Endothelial cell of umbilical vein (primary cell): ENCODE measurements around the gene INPP1. TPM values are rescaled to one million over a fixed set of nuclear protein-coding genes. Genes with fewer than 3 reads are reported as not detected.

Source experiments
- BruUV-seq: library from RNA; stranded (reverse); fragments of 400-500 nt; replicated peaks from 2 replicates; lab custom pipeline; 2021; lab: Mats Ljungman, UMichigan
- CTCF ChIA-PET: fragments of 300-600, 350-600 bp; sonication (Branson Sonifier 250); formaldehyde crosslinking; loops from one replicate; lab custom pipeline; 2021; ENCODE audit warnings: antibody characterized with exemption, inconsistent platforms; lab: Charles Lee
- POLR2A ChIA-PET: fragments of 300-600, 350-600 bp; sonication (Branson Sonifier 250); formaldehyde crosslinking; loops from one replicate; lab custom pipeline; 2021; ENCODE audit warnings: antibody characterized with exemption, inconsistent platforms; lab: Charles Lee
- DNase-seq: peaks from one replicate; pipeline ENCODE4 v3.0.0-alpha.2; 2011; ENCODE audit warnings: low read depth, low spot score
- FAIRE-seq: peaks from 2 replicates; lab custom pipeline; 2011; peaks lifted over from hg19 to GRCh38; lab: Jason Lieb, UNC
- H2AFZ ChIP-seq: 2 replicates; pipeline ENCODE4 v1.6.0; 2012; ENCODE audit warnings: low read depth, low read length, control low read depth, inconsistent platforms
- H3K27ac ChIP-seq: 2 replicates; pipeline ENCODE4 v1.5.1; 2011; ENCODE audit warnings: low read depth, mild to moderate bottlenecking, control low read depth, low read length, moderate library complexity; ENCODE audit not compliant: insufficient read depth
- H3K27me3 ChIP-seq, 2 experiments: 2 replicates each; pipeline versions ENCODE4 v1.6.0 to v1.6.1; 2011; ENCODE audit warnings: low read length in 2 of 2, mixed read lengths in 1 of 2; ENCODE audit not compliant: control insufficient read depth in 2 of 2, insufficient read depth in 2 of 2
- H3K36me3 ChIP-seq, 2 experiments: 2 replicates in 1 of 2; 3 replicates in 1 of 2; pipeline ENCODE4 v1.5.1; 2011; ENCODE audit warnings: low read length in 2 of 2, mild to moderate bottlenecking in 1 of 2, moderate library complexity in 1 of 2; ENCODE audit not compliant: control insufficient read depth in 2 of 2, insufficient read depth in 2 of 2; ENCODE audit errors: extremely low read depth in 1 of 2
- H3K4me1 ChIP-seq: 3 replicates; pipeline ENCODE4 v1.5.1; 2011; ENCODE audit warnings: mild to moderate bottlenecking, low read length; ENCODE audit not compliant: control insufficient read depth, insufficient read depth; ENCODE audit errors: extremely low read depth
- H3K4me2 ChIP-seq: 2 replicates; pipeline ENCODE4 v1.6.1; 2011; ENCODE audit warnings: low read length, control low read depth, mixed read lengths; ENCODE audit not compliant: insufficient read depth
- H3K4me3 ChIP-seq, 3 experiments: fragments of 200-600 bp in 1 of 3; sonication (generic), shearing (Covaris generic) in 1 of 3; replicated peaks in 1 of 3; 2 replicates each; pipeline ENCODE4 v1.5.1; 2011 to 2016; ENCODE audit warnings: control low read depth in 3 of 3, low read length in 3 of 3, mild to moderate bottlenecking in 2 of 3, inconsistent platforms in 1 of 3, low read depth in 1 of 3, moderate library complexity in 1 of 3; ENCODE audit not compliant: insufficient read depth in 1 of 3
- H3K79me2 ChIP-seq: 2 replicates; pipeline ENCODE4 v1.6.0; 2012; ENCODE audit warnings: low read length, inconsistent platforms; ENCODE audit not compliant: control insufficient read depth, insufficient read depth
- H3K9ac ChIP-seq: replicated peaks from 2 replicates; pipeline ENCODE3; 2011; ENCODE audit warnings: low read length, control low read depth; ENCODE audit not compliant: insufficient read depth; ENCODE audit errors: extremely low read depth
- H3K9me1 ChIP-seq: replicated peaks from 3 replicates; pipeline ENCODE4 v1.6.0; 2011; ENCODE audit warnings: mild to moderate bottlenecking, low read length; ENCODE audit not compliant: control insufficient read depth, insufficient read depth; ENCODE audit errors: extremely low read depth
- H3K9me3 ChIP-seq: replicated peaks from 2 replicates; pipeline ENCODE4 v1.5.1; 2012; ENCODE audit warnings: low read length, inconsistent platforms; ENCODE audit not compliant: control insufficient read depth, insufficient read depth
- H4K20me1 ChIP-seq: replicated peaks from 2 replicates; pipeline ENCODE3; 2011; ENCODE audit warnings: mild to moderate bottlenecking, low read length; ENCODE audit not compliant: control insufficient read depth, insufficient read depth; ENCODE audit errors: extremely low read depth
- EZH2 ChIP-seq: IDR thresholded peaks from 2 replicates; pipeline ENCODE4 v1.6.1; 2012; ENCODE audit warnings: borderline replicate concordance, low read depth, mild to moderate bottlenecking, moderate library complexity, low read length, inconsistent platforms; ENCODE audit not compliant: severe bottlenecking
- FOS ChIP-seq: IDR thresholded peaks from 2 replicates; pipeline ENCODE4 v1.6.1; 2011; ENCODE audit warnings: mild to moderate bottlenecking, low read length, moderate library complexity, borderline replicate concordance; ENCODE audit not compliant: insufficient read depth
- GATA2 ChIP-seq: IDR thresholded peaks from 2 replicates; pipeline ENCODE4 v1.7.0; 2011; ENCODE audit warnings: low read depth, mild to moderate bottlenecking, moderate library complexity, mixed read lengths, low read length; ENCODE audit not compliant: insufficient read length, insufficient read depth
- JUN ChIP-seq: IDR thresholded peaks from 2 replicates; pipeline ENCODE4 v1.6.1; 2011; ENCODE audit warnings: borderline replicate concordance, low read depth; ENCODE audit not compliant: insufficient read length, insufficient read depth
- MAX ChIP-seq: IDR thresholded peaks from 2 replicates; pipeline ENCODE4 v1.6.1; 2011; ENCODE audit not compliant: insufficient read depth, insufficient read length
- MYC ChIP-seq: IDR thresholded peaks from one replicate; pipeline ENCODE4 v1.6.1; 2011; ENCODE audit warnings: mild to moderate bottlenecking, low read depth, low read length
- POLR2A ChIP-seq: IDR thresholded peaks from 2 replicates; pipeline ENCODE4 v1.6.1; 2012; ENCODE audit warnings: low read depth, mild to moderate bottlenecking, control low read depth, low read length
- POLR2AphosphoS5 ChIP-seq: IDR thresholded peaks from 2 replicates; pipeline ENCODE4 v1.6.1; 2012; ENCODE audit warnings: low read depth, mild to moderate bottlenecking, control low read depth, low read length, moderate library complexity; ENCODE audit not compliant: insufficient read depth
- dilution Hi-C: fragments of 300-500 bp; cut with MboI; formaldehyde crosslinking; loops from one replicate; pipeline ENCODE4 v1.15.0; 2019; ENCODE audit warnings: low sequenced_read_pairs; ENCODE audit not compliant: extremely low pct_ligation_motif_present
- intact Hi-C: fragments of 100-400 bp; cut with micrococcal nuclease; formaldehyde crosslinking; loops from one replicate; pipeline ENCODE4 v1.10.0; 2022
- polyA plus RNA-seq, 4 experiments: library from polyadenylated mRNA; depleted of rRNA in 3 of 4; stranded (reverse) in 3 of 4; unstranded in 1 of 4; fragments of >200 nt; gene quantifications; 2 replicates each; pipeline versions ENCODE4 v1.2.1 to v1.2.3, GENCODE V29; 2011 to 2012; ENCODE audit warnings: missing spikeins in 1 of 4
- total RNA-seq: library from RNA; stranded (reverse); gene quantifications from 2 replicates; pipeline ENCODE4 v1.2.3, GENCODE V29; 2021
- TF ChIP-seq, protein P1 (sequence below), 2 donors: IDR thresholded peaks; 1 replicate in 1 of 2; 2 replicates in 1 of 2; pipeline ENCODE4 v1.5.1; 2011; ENCODE audit warnings: low read length in 2 of 2, mild to moderate bottlenecking in 2 of 2, moderate library complexity in 2 of 2, control low read depth in 1 of 2, inconsistent platforms in 1 of 2, low read depth in 1 of 2; ENCODE audit not compliant: insufficient read depth in 1 of 2; ENCODE audit errors: extremely low read depth in 1 of 2

INPP1 gene
- total and polyA plus RNA-seq, 2 donors (not counting 3 experiments of a cell fraction or from before 2014, with no cell fraction given) = 10.6 to 36.8 TPM

GRCh38 chr2:190405070-190405469, 61.7 kb downstream of the INPP1 start:
- dilution Hi-C loops (no loop called here), intact Hi-C loops (no loop called here)
- H3K4me3 ChIP-seq = no peak overlapping the region
- POLR2A ChIA-PET = no interaction called here
- FAIRE-seq = no peak
- H3K27ac ChIP-seq = no peak overlapping the region
- no peaks in the 10 kb centered on the region for H3K79me2 ChIP-seq
- H3K27me3 ChIP-seq = peaks cover 17 to 23% of the 10 kb centered on the region in 2 experiments
- DNase-seq = no peak
- H3K9ac ChIP-seq = no peak overlapping the region
- no peaks in the 10 kb centered on the region for H3K36me3 ChIP-seq
- TF ChIP-seq MAX (no peak), GATA2 (no peak), POLR2A (no peak), FOS (no peak), JUN (no peak), EZH2 (no peak), POLR2AphosphoS5 (no peak), MYC (no peak)
- TF ChIP-seq, protein P1, sequence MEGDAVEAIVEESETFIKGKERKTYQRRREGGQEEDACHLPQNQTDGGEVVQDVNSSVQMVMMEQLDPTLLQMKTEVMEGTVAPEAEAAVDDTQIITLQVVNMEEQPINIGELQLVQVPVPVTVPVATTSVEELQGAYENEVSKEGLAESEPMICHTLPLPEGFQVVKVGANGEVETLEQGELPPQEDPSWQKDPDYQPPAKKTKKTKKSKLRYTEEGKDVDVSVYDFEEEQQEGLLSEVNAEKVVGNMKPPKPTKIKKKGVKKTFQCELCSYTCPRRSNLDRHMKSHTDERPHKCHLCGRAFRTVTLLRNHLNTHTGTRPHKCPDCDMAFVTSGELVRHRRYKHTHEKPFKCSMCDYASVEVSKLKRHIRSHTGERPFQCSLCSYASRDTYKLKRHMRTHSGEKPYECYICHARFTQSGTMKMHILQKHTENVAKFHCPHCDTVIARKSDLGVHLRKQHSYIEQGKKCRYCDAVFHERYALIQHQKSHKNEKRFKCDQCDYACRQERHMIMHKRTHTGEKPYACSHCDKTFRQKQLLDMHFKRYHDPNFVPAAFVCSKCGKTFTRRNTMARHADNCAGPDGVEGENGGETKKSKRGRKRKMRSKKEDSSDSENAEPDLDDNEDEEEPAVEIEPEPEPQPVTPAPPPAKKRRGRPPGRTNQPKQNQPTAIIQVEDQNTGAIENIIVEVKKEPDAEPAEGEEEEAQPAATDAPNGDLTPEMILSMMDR (IDR thresholded peaks at IDR 0.05; ENCODE audit: extremely low read depth in 1 of 2, insufficient read depth in 1 of 2, low read depth in 1 of 2, low read length in 2 of 2) = no peak
- no peaks in the 10 kb centered on the region for H3K9me3 ChIP-seq
- H2AFZ ChIP-seq = no peak overlapping the region
- no peaks in the 10 kb centered on the region for H3K9me1 ChIP-seq
- CTCF ChIA-PET = interaction anchor here (1.0 kb wide), 1 partner anchor 11 kb away, joined by 3 read pairs; no protein-coding TSS in a partner anchor
- H4K20me1 ChIP-seq = no peaks in the 10 kb centered on the region
- no TSS peak for BruUV-seq
- no peak overlapping the region for H3K4me2 ChIP-seq
- H3K4me1 ChIP-seq = peaks cover 6% of the 10 kb centered on the region
